HG02840 (cell line): ENCODE data around the gene ATP12A.

Source experiments
- ATAC-seq: cut with Tn5 transposase; IDR thresholded peaks from one replicate; pipeline ENCODE4 v1.9.1; 2021; ENCODE audit warnings: mild to moderate bottlenecking, moderate library complexity, moderate number of reproducible peaks; ENCODE audit not compliant: unreplicated experiment, low FRiP score

The ATP12A gene

DNA sequence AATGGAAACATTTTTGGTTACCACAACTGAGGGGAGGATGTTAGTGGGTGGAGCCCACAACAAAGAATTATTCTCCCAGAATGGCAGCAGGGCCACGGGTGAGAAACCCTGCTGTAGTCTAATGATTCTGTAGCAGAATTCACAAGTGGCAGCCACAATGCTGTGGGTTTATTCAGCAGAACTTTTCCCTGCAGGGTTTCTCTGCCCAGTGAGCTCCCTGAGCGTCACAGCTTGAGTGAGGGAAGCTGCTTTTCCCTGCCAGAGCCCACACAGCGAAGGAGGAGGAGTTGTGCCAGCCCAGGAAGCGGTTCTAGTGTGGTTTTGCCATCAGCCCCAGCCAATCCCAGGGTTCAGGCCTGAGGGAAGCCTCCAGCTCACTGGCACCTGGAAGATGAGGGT, 4.4 kb downstream of the ATP12A start:
- no peak for ATAC-seq

DNA sequence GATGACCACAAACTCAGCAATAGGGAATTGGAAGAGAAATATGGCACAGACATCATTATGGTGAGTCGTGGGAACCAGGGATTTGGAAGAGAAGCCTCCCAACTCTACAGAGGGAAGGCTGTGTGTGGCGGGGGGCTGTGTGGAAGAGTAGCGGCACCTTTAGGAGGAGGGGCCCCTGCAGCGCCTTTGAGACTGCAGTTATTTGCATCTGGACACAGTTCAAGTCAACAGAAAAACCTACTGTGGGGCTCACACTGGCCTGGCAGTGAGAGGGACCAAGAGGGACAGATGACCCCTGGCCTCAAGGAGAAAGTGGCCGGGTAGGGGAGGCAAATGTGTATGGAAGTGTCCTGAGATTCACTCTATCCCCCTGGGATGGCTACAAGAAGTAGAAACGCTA, 5.1 kb downstream of the ATP12A start:
- ATAC-seq, result no peak

GRCh38 chr13:24687611-24688010, 7.4 kb downstream of the ATP12A start:
- ATAC-seq, result no peak

DNA sequence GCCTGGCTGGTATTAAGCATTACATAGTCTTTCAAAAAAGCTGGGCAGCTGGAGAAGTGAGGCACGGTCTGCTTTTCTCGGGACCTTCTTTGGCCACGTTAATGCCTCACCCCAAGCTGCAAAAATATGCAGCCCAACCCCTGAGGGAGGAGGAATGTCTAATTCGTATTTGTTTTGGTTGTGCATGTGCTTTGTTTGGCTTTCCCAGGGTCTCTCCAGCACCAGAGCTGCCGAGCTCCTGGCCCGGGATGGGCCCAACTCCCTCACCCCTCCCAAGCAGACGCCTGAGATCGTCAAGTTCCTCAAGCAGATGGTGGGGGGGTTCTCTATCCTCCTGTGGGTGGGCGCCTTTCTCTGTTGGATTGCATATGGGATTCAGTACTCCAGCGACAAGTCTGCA, 7.9 kb downstream of the ATP12A start:
- no peak for ATAC-seq

DNA sequence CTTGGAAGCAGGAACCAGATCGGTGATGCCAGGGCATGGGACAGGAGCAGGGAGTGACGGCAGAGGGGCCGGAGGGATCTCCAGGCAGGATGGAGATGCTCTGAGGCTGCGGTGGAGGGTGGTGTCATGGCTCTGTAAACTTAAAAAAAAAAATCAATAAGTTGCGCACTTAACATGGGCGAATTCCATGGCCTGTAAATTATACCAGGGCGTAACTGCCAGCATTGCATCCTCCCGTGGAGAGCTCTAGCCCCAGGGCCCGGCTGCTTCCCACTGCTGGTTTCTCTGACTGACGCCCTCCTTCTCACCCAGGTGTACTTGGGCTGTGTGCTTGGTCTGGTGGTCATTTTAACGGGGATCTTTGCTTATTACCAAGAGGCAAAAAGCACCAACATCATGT, 8.7 kb downstream of the ATP12A start:
- ATAC-seq, result no peak

DNA sequence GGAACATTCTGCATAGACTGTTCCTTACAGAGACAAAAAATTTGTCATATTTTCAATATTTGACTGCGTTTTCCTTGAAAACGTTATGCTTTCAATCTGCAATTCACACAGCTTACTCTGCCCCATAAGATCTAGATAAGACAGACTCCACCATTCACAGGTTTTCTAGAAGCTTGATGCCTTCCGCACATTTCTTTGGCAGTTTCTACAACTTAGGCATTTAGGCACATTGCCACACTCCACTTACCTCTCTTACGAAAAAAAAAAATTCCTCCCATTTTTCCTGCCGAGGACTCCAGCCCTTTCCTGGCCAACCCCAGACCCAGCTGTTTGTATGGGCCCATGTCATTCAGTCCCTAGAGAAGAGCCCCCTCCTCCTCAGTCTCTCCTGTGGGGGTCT, 11.2 kb downstream of the ATP12A start:
- no peak for ATAC-seq

DNA sequence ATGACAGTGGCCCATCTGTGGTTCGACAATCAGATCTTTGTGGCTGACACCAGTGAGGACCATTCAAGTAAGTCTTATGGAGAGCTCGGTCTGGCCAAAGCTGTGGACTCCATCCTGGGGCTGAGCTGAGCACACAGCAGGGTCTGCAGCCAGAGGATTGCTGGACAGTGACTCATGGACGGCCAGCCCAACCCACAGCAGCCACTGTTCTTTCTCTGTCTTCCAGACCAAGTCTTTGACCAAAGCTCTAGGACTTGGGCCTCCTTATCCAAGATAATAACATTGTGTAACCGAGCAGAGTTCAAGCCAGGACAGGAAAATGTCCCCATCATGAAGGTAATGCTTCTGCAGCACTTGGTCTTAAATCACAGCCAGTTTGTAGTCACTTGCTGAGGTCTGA, 12.4 kb downstream of the ATP12A start:
- no peak for ATAC-seq

GRCh38 chr13:24693862-24694471, 13.8 kb downstream of the ATP12A start:
- no peak for ATAC-seq

- ATAC-seq, result no peak
These were observed 14.7 kb downstream of the ATP12A start for GRCh38 chr13:24694907-24695306.

DNA sequence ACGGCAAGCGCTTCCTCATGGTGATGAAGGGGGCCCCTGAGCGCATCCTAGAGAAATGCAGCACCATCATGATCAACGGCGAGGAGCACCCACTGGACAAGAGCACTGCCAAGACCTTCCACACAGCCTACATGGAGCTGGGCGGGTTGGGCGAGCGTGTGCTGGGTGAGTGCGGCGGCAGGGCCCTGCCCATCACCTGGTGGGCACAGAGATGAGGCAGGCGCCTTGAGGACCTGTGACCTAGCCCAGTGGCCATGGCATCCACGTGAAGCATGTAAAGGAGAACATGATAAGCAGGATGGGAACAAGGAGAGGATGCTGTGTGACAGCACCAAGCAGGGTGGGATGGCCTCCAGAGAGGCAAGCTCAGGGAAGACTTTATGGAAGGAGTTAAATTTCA, 18.5 kb downstream of the ATP12A start:
- ATAC-seq, result no peak

DNA sequence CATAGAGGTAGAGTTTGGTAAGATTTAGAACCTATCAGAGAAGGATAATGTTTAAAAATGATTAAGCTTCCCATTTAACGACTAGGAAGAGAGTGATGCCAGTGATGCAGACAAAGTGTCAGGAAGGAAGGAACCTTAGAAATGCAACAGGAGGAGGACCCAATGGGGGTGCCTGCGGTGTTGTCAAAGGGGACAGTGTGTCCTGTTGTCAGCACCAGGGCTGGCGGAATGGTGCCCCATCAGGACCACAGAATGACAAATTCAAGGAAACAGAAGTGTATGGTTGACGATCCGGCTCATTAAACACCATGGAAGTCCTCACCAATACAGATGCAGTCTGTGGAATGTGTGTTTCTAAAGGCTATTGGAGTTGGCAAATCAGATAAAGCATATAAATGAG, 19.3 kb downstream of the ATP12A start:
- no peak for ATAC-seq

DNA sequence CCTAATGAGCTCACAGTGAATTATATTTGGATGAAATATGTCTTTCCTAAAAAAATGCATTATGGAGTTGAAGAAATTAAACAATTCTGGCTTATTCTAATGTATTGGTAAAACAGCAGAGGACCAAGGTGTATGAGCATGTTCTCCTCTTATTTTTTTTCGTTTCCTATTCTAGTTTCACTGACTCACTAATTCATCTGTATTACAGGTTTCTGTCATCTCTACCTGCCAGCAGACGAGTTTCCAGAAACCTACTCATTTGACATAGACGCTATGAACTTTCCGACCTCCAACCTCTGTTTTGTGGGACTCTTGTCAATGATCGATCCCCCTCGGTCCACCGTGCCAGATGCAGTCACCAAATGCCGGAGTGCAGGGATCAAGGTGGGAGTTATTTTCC, 20.3 kb downstream of the ATP12A start:
- ATAC-seq, result no peak

- no peak for ATAC-seq
These were observed 26.8 kb downstream of the ATP12A start for GRCh38 chr13:24706886-24707585.

DNA sequence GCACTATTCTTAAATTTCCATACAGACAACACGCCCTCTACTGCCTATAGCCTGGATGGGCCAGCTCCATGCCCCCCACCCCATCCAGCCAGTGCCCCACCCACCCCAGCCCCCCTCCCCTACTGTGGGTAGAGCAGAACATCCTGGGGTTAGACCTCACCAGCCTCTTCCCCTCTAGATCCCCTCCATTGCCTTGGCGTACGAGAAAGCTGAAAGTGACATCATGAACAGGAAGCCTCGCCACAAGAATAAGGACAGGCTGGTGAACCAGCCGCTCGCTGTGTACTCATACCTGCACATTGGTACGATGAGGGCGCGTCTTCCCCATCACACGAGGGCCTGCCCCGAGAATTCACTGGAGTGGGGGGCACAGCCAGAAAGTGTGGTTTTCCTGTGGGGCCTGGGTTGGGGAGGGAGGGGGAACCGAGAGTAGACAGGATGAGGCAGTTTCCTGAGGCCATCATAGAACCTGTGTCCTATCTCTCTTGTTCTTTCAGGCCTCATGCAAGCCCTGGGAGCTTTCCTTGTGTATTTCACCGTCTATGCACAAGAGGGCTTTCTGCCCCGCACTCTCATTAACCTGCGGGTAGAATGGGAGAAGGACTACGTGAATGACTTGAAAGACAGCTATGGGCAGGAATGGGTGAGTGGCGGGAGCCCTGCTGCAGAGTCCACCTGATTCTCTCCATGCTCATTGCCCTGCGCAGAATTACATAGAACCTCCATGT, 29.1 kb downstream of the ATP12A start:
- ATAC-seq, result no peak

DNA sequence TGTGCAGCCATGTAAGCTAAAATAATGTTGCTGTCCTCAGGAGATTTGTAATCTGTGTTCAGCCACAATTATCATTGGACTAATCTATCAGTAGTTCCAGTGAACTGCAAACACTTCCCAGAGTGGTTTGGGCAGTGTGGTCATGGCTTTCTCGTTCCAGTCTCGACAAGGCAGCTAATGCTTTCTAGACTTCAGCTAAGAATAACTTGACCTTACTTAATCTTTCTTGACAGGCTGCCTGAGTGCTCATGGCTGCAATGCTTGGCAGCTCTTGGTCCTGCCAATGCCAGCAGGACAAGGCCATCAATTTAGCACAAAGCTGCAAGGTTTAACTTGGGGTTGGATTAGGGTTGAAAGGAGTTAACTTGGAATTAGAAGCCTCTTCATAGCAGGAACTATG, 32.8 kb downstream of the ATP12A start:
- ATAC-seq, result no peak

GRCh38 chr13:24716011-24716410, 35.8 kb downstream of the ATP12A start:
- no peak for ATAC-seq

DNA sequence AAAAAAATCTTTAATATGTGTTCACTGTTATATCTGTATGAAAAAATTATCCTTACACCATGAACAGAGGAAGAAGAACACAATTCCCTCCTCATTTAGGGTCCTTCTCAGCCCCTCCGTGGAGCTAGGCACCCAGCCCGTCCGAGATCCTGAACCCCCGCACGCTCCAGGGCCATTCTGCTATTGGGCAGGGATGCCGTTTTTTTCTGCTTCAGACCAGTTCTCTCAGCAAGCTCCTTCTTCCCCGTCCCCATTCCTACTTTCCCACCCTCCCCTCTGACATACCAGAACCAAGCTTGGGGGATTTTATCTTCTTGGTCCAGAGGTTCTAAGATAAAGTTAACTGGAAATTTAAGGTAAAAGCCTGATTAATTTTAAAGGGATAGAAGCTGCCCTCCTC, 36.2 kb downstream of the ATP12A start:
- ATAC-seq, result no peak

- ATAC-seq, result no peak
These were observed 37.0 kb downstream of the ATP12A start for GRCh38 chr13:24717217-24717616.

DNA sequence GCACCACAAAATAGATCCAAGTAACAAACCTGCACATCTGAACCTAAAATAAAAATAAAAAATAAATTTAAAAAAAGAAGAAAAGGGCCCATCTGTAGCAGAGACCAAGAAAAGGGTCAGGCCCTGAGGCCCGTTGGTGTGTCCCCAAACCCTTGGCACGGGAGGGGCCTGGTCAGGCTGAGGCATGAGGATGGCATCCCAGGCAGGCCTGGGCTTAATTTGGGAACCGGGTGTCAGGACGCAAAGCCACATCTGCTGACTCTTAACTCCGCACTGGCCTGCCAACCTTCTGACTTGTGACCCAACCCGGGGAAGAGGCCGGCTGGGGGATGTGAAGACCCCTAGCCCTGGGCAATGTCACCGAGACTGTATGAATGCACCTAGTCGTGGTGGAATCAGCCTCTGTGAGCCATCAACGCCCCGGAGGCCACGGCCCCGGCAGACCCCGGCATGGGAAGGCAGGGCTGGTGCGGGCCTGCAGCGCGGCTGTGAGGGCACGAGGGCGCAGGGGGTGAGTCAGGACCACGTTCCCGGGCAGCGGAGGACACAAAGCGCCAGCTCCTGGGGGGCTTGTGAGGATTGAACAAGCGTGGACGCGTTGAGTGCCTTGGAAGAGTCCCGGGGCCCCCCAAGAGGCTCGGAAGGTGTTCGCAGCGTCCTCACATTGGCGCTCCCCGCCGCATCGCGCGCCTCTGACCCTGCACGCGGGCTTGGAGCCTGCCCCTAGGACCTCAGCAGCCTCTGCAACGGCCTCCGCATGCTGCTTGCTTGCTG, 38.2 kb downstream of the ATP12A start:
- ATAC-seq, result no peak

DNA sequence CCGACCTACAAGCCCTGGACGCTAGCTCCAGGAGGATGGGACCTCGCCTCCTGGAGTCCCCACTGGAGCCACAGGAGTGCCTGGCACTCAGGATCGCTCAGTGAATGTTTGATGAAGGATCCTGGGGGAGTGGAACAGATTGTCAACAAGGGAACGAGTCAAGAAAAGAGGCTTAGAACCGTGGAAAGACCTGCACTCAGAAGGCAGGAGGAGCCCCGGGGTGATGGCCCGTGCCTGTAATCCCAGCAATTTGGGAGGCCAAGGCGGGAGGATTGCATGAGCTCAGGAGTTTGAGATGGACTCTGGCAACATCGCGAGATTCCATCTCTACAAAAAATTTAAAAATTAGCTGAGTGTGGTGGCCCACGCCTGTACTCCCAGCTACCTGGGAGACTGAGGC, 38.9 kb downstream of the ATP12A start:
- ATAC-seq, result no peak

DNA sequence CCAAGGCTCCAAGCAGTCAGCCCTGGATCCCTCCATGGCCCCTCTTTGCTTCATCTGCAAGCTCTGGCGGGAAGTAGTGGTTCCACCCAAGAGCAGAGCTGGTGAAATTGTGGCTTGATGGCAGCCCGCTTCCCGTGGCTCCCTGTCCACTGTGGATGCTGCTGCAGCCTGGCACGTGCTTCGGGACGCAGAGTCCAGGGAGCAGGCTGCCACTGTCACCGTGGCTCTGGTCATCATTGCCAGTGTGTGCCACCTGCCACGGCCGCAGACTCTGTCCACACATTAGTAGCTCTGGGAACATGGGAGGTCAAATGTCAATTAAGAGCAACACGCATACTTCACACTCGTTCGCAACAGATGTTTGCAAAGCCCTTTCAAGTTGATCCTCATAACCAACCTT, 43.0 kb downstream of the ATP12A start:
- no peak for ATAC-seq
